ENCODE measurements around the gene SRD5A1. TPM values are rescaled to one million over a fixed set of nuclear protein-coding genes. Genes with fewer than 3 reads are reported as not detected.

SRD5A1 gene
- total and polyA plus RNA-seq, 2 experiments from 2014 or later = 18.2 to 87.3 TPM

DNA sequence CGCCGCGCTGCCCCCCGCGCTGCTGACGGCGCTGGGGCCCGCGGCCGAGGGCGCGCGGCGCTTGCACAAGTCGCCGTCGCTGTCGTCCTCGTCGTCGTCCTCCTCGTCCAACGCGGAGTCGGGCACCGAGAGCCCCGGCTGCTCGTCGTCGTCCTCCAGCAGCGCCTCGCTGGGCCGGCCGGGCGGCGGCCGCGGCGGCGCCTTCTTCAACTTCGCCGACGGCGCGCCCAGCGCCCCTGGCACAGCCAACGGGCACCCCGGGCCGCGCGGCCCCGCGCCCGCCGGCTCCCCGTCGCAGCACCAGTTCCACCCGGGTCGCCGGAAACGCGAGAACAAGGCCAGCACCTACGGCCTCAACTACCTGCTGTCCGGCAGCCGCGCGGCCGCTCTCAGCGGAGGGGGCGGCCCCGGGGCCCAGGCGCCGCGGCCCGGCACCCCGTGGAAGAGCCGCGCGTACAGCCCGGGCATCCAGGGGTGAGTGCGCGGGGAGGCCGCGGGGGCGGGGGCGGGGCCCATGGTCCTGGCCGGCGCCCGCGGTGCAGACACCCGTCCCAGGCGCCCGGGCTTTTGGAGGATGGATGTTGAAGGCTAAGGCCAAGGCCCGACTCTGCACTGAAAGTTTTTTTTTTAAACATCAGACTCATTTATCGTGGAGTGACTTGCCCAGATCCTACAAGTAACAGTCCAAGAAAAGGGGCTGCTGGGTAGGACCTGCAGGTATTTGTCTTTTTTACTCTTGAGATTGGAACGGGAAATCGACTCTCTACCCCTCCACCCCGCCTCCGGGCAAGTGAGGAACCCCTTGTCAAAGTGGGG is 81.2 kb downstream of the SRD5A1 start:
- Mint-ChIP-seq H3K4me1 (peaks cover 51% of the 10 kb centered on the region), H3K27ac (no peak overlapping the region), H3K4me3 (peak overlapping the region; percentile 83), H3K9me3 (no peaks in the 10 kb centered on the region; the same call in 1 of the 3 replicates), H3K36me3 (ENCODE audit: low read depth) (peaks cover 3% of the 10 kb centered on the region; the same call in 2 of the 3 replicates), H3K27me3 (ENCODE audit: insufficient read depth, low read depth, poor library complexity) (peaks cover 15% of the 10 kb centered on the region)
- H3K27ac ChIP-seq (ENCODE audit: low read depth) = no peak overlapping the region
- H3K4me1 ChIP-seq (ENCODE audit: insufficient read depth) = peaks cover 15% of the 10 kb centered on the region
- peak overlapping the region; percentile 77 for H3K4me3 ChIP-seq
- no peaks in the 10 kb centered on the region for H3K9me2 ChIP-seq (ENCODE audit: insufficient read depth)
- 0 out of 2 replicates have a peak, but pooled peaks cover 6% of the 10 kb centered on the region for H3F3A ChIP-seq (replicated peaks; ENCODE audit: low read depth)
- H3K27me3 ChIP-seq (ENCODE audit: insufficient read depth) = peaks cover 10% of the 10 kb centered on the region; the same call in 1 of the 2 replicates
- peaks cover 40% of the 10 kb centered on the region for H4K20me1 ChIP-seq (replicated peaks; ENCODE audit: insufficient read depth)
- no peaks in the 10 kb centered on the region for H3K36me3 ChIP-seq (ENCODE audit: insufficient read depth)
- ATAC-seq = no peak; the same call in 2 of the 3 replicates
- H3K79me2 ChIP-seq (replicated peaks; ENCODE audit: insufficient read depth) = peaks cover 49% of the 10 kb centered on the region
- peak overlapping the region; percentile 92 for H3K4me2 ChIP-seq
- DNase-seq (ENCODE audit: low spot score) = peak; percentile 35
- no peak overlapping the region for H2AFZ ChIP-seq
- TF ChIP-seq, protein P1, sequence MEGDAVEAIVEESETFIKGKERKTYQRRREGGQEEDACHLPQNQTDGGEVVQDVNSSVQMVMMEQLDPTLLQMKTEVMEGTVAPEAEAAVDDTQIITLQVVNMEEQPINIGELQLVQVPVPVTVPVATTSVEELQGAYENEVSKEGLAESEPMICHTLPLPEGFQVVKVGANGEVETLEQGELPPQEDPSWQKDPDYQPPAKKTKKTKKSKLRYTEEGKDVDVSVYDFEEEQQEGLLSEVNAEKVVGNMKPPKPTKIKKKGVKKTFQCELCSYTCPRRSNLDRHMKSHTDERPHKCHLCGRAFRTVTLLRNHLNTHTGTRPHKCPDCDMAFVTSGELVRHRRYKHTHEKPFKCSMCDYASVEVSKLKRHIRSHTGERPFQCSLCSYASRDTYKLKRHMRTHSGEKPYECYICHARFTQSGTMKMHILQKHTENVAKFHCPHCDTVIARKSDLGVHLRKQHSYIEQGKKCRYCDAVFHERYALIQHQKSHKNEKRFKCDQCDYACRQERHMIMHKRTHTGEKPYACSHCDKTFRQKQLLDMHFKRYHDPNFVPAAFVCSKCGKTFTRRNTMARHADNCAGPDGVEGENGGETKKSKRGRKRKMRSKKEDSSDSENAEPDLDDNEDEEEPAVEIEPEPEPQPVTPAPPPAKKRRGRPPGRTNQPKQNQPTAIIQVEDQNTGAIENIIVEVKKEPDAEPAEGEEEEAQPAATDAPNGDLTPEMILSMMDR (conservative IDR thresholded peaks at IDR 0.05; ENCODE audit: low read depth in 2 of 2) = no peak
- TF ChIP-seq NANOG (IDR thresholded peaks at IDR 0.05; ENCODE audit: borderline replicate concordance) = no peak
- no peak for TF ChIP-seq EZH2phosphoT487 (IDR thresholded peaks at IDR 0.05; ENCODE audit: unreplicated experiment)
- TF ChIP-seq JUNB (IDR thresholded peaks at IDR 0.05; ENCODE audit: unreplicated experiment) = no peak
- no peak for TF ChIP-seq EZH2 (IDR thresholded peaks at IDR 0.05; ENCODE audit: low read depth, unreplicated experiment)
- no peak for TF ChIP-seq CREB1 (CRISPR knock-in tag; IDR thresholded peaks at IDR 0.05; ENCODE audit: low read depth)
- no peak for TF ChIP-seq POLR2AphosphoS5 (IDR thresholded peaks at IDR 0.05; ENCODE audit: low read depth)
- TF ChIP-seq, protein P2, sequence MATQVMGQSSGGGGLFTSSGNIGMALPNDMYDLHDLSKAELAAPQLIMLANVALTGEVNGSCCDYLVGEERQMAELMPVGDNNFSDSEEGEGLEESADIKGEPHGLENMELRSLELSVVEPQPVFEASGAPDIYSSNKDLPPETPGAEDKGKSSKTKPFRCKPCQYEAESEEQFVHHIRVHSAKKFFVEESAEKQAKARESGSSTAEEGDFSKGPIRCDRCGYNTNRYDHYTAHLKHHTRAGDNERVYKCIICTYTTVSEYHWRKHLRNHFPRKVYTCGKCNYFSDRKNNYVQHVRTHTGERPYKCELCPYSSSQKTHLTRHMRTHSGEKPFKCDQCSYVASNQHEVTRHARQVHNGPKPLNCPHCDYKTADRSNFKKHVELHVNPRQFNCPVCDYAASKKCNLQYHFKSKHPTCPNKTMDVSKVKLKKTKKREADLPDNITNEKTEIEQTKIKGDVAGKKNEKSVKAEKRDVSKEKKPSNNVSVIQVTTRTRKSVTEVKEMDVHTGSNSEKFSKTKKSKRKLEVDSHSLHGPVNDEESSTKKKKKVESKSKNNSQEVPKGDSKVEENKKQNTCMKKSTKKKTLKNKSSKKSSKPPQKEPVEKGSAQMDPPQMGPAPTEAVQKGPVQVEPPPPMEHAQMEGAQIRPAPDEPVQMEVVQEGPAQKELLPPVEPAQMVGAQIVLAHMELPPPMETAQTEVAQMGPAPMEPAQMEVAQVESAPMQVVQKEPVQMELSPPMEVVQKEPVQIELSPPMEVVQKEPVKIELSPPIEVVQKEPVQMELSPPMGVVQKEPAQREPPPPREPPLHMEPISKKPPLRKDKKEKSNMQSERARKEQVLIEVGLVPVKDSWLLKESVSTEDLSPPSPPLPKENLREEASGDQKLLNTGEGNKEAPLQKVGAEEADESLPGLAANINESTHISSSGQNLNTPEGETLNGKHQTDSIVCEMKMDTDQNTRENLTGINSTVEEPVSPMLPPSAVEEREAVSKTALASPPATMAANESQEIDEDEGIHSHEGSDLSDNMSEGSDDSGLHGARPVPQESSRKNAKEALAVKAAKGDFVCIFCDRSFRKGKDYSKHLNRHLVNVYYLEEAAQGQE (IDR thresholded peaks at IDR 0.05; ENCODE audit: unreplicated experiment) = no peak
- no peak for TF ChIP-seq ZNF331 (CRISPR knock-in tag; IDR thresholded peaks at IDR 0.05; ENCODE audit: low read depth)
